Activated CD4-positive, alpha-beta T cell treated with anti-CD3 and anti-CD28 coated beads, Interleukin-2, amount 50 U/mL, for 16 hours (primary cell): Measurements from ENCODE around the gene PCBP3.

Experiments used
- DNase-seq: peaks from one replicate; pipeline ENCODE4 v3.0.0-alpha.2; 2020

Gene PCBP3

GRCh38 chr21:45989355-45990048, 346.0 kb downstream of the PCBP3 start:
- no peak for DNase-seq

GRCh38 chr21:45990049-45990711, 346.7 kb downstream of the PCBP3 start:
- no peak for DNase-seq

- DNase-seq: no peak
Observed at GRCh38 chr21:45990741-45991605, 347.4 kb downstream of the PCBP3 start.

GRCh38 chr21:45991606-45992300, 348.2 kb downstream of the PCBP3 start:
- no peak for DNase-seq
